Smooth muscle cell (in vitro differentiated cells): ENCODE results near the gene ATP5F1D. TPM values are rescaled to one million over a fixed set of nuclear protein-coding genes. Genes with fewer than 3 reads are reported as not detected.

ENCODE experiments used
- DNase-seq: peaks from one replicate; lab custom pipeline; 2025; ENCODE audit not compliant: unreplicated experiment; lab: John Stamatoyannopoulos, UW
- H2AFZ ChIP-seq: fragments of 200-600 bp; sonication (generic); 2 replicates; pipeline ENCODE4 v1.6.0; 2016; ENCODE audit warnings: antibody characterized with exemption, low read depth, mild to moderate bottlenecking
- H3F3A ChIP-seq: fragments of 200-600 bp; sonication (generic); 2 replicates; pipeline ENCODE4 v1.6.0; 2017; ENCODE audit warnings: antibody characterized with exemption, low read depth
- H3K27ac ChIP-seq: fragments of 200-600 bp; sonication (generic); 2 replicates; pipeline ENCODE4 v1.5.1; 2016; ENCODE audit warnings: low read depth, mild to moderate bottlenecking
- H3K27me3 ChIP-seq: fragments of 200-600 bp; sonication (generic); 2 replicates; pipeline ENCODE4 v1.6.1; 2016; ENCODE audit warnings: low read depth, mild to moderate bottlenecking
- H3K36me3 ChIP-seq: fragments of 200-600 bp; sonication (generic); 2 replicates; pipeline ENCODE4 v1.5.1; 2016; ENCODE audit warnings: low read depth
- H3K4me1 ChIP-seq: fragments of 200-600 bp; sonication (generic); 2 replicates; pipeline ENCODE4 v1.5.1; 2016; ENCODE audit warnings: low read depth
- H3K4me2 ChIP-seq: fragments of 200-600 bp; sonication (generic); 2 replicates; pipeline ENCODE4 v1.6.0; 2016; ENCODE audit warnings: mild to moderate bottlenecking
- H3K4me3 ChIP-seq: fragments of 200-600 bp; sonication (generic); 2 replicates; pipeline ENCODE4 v1.5.1; 2016; ENCODE audit warnings: mild to moderate bottlenecking
- H3K79me2 ChIP-seq: fragments of 200-600 bp; sonication (generic); 2 replicates; pipeline ENCODE4 v1.6.0; 2016; ENCODE audit warnings: low read depth, mild to moderate bottlenecking
- H3K9ac ChIP-seq: fragments of 200-600 bp; sonication (generic); 2 replicates; pipeline ENCODE4 v1.6.0; 2016; ENCODE audit warnings: low read depth
- H3K9me3 ChIP-seq: fragments of 200-600 bp; sonication (generic); replicated peaks from 2 replicates; pipeline ENCODE4 v1.5.1; 2016; ENCODE audit warnings: low read depth
- H4K20me1 ChIP-seq: fragments of 200-600 bp; sonication (generic); 2 replicates; pipeline ENCODE4 v1.6.0; 2016; ENCODE audit warnings: low read depth
- WGBS: methylation state at CpG from one replicate; pipeline ENCODE4 v1.1.7; 2016; ENCODE audit warnings: low lambda C conversion rate; 5-methylcytosine and 5-hydroxymethylcytosine counted together
- polyA plus RNA-seq: library from polyadenylated mRNA; unstranded; fragments of >200 nt; fragmentation: Nextera tagmentation; extraction: Ambion mirVana; gene quantifications from 2 replicates; pipeline ENCODE4 v1.2.1, GENCODE V29; 2016
- total RNA-seq: library from RNA; depleted of rRNA; stranded (reverse); fragments of >200 nt; gene quantifications from 2 replicates; pipeline ENCODE4 v1.2.3, GENCODE V29; 2014
- TF ChIP-seq, protein P1 (sequence below): fragments of 200-600 bp; sonication (generic); IDR thresholded peaks from 2 replicates; pipeline ENCODE4 v1.5.1; 2017; ENCODE audit warnings: borderline replicate concordance, mild to moderate bottlenecking, antibody characterized with exemption; ENCODE audit not compliant: insufficient read depth, poor library complexity, severe bottlenecking

Gene ATP5F1D
- total and polyA plus RNA-seq, 2 experiments from 2014 or later = 68.8 to 272 TPM

- peaks cover 10% of the 10 kb centered on the region for H3K4me1 ChIP-seq
- H3K79me2 ChIP-seq = peaks cover under 1% of the 10 kb centered on the region
- H3K4me3 ChIP-seq = no peak overlapping the region
- no peaks in the 10 kb centered on the region for H3F3A ChIP-seq
- DNase-seq = no peak
- no peak overlapping the region for H3K4me2 ChIP-seq
- TF ChIP-seq, protein P1, sequence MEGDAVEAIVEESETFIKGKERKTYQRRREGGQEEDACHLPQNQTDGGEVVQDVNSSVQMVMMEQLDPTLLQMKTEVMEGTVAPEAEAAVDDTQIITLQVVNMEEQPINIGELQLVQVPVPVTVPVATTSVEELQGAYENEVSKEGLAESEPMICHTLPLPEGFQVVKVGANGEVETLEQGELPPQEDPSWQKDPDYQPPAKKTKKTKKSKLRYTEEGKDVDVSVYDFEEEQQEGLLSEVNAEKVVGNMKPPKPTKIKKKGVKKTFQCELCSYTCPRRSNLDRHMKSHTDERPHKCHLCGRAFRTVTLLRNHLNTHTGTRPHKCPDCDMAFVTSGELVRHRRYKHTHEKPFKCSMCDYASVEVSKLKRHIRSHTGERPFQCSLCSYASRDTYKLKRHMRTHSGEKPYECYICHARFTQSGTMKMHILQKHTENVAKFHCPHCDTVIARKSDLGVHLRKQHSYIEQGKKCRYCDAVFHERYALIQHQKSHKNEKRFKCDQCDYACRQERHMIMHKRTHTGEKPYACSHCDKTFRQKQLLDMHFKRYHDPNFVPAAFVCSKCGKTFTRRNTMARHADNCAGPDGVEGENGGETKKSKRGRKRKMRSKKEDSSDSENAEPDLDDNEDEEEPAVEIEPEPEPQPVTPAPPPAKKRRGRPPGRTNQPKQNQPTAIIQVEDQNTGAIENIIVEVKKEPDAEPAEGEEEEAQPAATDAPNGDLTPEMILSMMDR = no peak
- no peaks in the 10 kb centered on the region for H3K36me3 ChIP-seq
- no peaks in the 10 kb centered on the region for H3K27me3 ChIP-seq
- peaks cover 8% of the 10 kb centered on the region for H4K20me1 ChIP-seq
- 89% methylated on average over 18 of the region's 18 CpGs for WGBS
- no peak overlapping the region for H3K9ac ChIP-seq
- no peak overlapping the region for H2AFZ ChIP-seq
- H3K9me3 ChIP-seq = no peaks in the 10 kb centered on the region
- no peak overlapping the region for H3K27ac ChIP-seq
These were observed 41.1 kb downstream of the ATP5F1D start for GRCh38 chr19:1282588-1283206.

- H3F3A ChIP-seq = no peaks in the 10 kb centered on the region
- peaks cover 10% of the 10 kb centered on the region for H3K4me1 ChIP-seq
- H3K9me3 ChIP-seq = no peaks in the 10 kb centered on the region
- no peak for DNase-seq
- no peaks in the 10 kb centered on the region for H3K36me3 ChIP-seq
- H3K27ac ChIP-seq = no peak overlapping the region
- no peak overlapping the region for H3K4me2 ChIP-seq
- H3K79me2 ChIP-seq = no peaks in the 10 kb centered on the region
- H4K20me1 ChIP-seq = peaks cover 8% of the 10 kb centered on the region
- H3K4me3 ChIP-seq = no peak overlapping the region
- no peak overlapping the region for H3K9ac ChIP-seq
- no peak overlapping the region for H2AFZ ChIP-seq
- TF ChIP-seq, protein P1 = no peak
- WGBS = 89% methylated on average over 26 of the region's 29 CpGs
- no peaks in the 10 kb centered on the region for H3K27me3 ChIP-seq
These were observed 41.8 kb downstream of the ATP5F1D start for GRCh38 chr19:1283207-1283916.

DNA sequence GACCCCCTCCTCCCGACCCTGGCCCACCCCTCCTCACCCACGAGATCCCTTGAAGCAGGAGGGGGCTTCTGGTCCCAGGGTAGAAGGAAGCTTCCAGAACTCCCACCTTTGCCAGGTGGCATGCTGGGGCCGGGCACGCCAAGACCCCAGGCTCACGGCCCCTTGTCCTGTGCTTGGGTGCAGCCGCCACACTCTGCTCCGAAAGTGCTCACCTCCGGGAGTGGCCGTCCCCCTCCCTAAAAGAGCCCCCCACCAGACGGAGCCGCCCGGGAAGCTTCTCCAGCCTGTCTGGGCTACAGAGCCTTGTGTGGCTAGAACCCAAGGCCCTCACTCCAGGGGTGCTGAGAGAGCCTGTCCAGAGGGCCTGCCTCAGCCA lies 42.4 kb downstream of the ATP5F1D start:
- no peak overlapping the region for H3K9ac ChIP-seq
- TF ChIP-seq, protein P1 = no peak
- H3K4me1 ChIP-seq = peaks cover 10% of the 10 kb centered on the region
- H3K27ac ChIP-seq = no peak overlapping the region
- 96% methylated on average over 8 of the region's 12 CpGs for WGBS
- no peak overlapping the region for H2AFZ ChIP-seq
- H3K36me3 ChIP-seq = no peaks in the 10 kb centered on the region
- no peak for DNase-seq
- H3K4me2 ChIP-seq = no peak overlapping the region
- no peaks in the 10 kb centered on the region for H3K79me2 ChIP-seq
- no peaks in the 10 kb centered on the region for H3F3A ChIP-seq
- no peaks in the 10 kb centered on the region for H3K27me3 ChIP-seq
- H3K9me3 ChIP-seq = no peaks in the 10 kb centered on the region
- H3K4me3 ChIP-seq = no peak overlapping the region
- peaks cover 13% of the 10 kb centered on the region for H4K20me1 ChIP-seq
